A673 (cell line): ENCODE data around the gene RAB27B. TPM values are rescaled to one million over a fixed set of nuclear protein-coding genes. Genes with fewer than 3 reads are reported as not detected.
"Not testable (repeated sequence)": the region's sequence is repeated elsewhere in the genome, so short reads cannot be mapped to it uniquely, and the experiment has no call there.

Experiments used
- BruUV-seq: library from RNA; stranded (reverse); fragments of 400-500 nt; replicated peaks from 2 replicates; lab custom pipeline; 2021; lab: Mats Ljungman, UMichigan
- CTCF ChIA-PET: fragments of 300-600 bp; sonication (Branson Sonifier 250); formaldehyde crosslinking; loops from one replicate; lab custom pipeline; 2022; ENCODE audit warnings: antibody characterized with exemption; lab: Charles Lee
- POLR2A ChIA-PET: fragments of 300-600 bp; sonication (Branson Sonifier 250); formaldehyde crosslinking; loops from one replicate; lab custom pipeline; 2022; ENCODE audit warnings: antibody characterized with exemption; ENCODE audit not compliant: low non-redundant PET; lab: Charles Lee
- DNase-seq: peaks from one replicate; pipeline ENCODE4 v3.0.0-alpha.2; 2015; ENCODE audit warnings: low spot score
- H3K27ac ChIP-seq: fragments of 200-600 bp; sonication (generic); 2 replicates; pipeline ENCODE4 v1.5.1; 2016; ENCODE audit warnings: mixed run types, low read depth, mild to moderate bottlenecking, mixed read lengths, antibody characterized with exemption, low read length; ENCODE audit not compliant: poor library complexity, severe bottlenecking
- H3K27me3 ChIP-seq: fragments of 200-600 bp; sonication (generic); replicated peaks from 2 replicates; pipeline ENCODE4 v1.6.1; 2017; ENCODE audit warnings: mixed run types, low read depth, mild to moderate bottlenecking, mixed read lengths, antibody characterized with exemption, low read length; ENCODE audit not compliant: insufficient read depth, poor library complexity
- H3K36me3 ChIP-seq: fragments of 200-600 bp; sonication (generic); 2 replicates; pipeline ENCODE4 v1.6.1; 2016; ENCODE audit warnings: mixed run types, mild to moderate bottlenecking, mixed read lengths, antibody characterized with exemption, low read length; ENCODE audit not compliant: insufficient read depth, poor library complexity, severe bottlenecking
- H3K4me1 ChIP-seq: fragments of 200-600 bp; sonication (generic); 2 replicates; pipeline ENCODE4 v1.6.1; 2017; ENCODE audit warnings: mixed run types, mild to moderate bottlenecking, mixed read lengths, antibody characterized with exemption, low read length; ENCODE audit not compliant: insufficient read depth, poor library complexity, severe bottlenecking
- H3K4me3 ChIP-seq: fragments of 200-600 bp; sonication (generic); 2 replicates; pipeline ENCODE4 v1.5.1; 2016; ENCODE audit warnings: low read depth, mixed run types, mild to moderate bottlenecking, mixed read lengths, low read length; ENCODE audit not compliant: poor library complexity, severe bottlenecking
- H3K9me3 ChIP-seq: fragments of 200-600 bp; sonication (generic); 2 replicates; pipeline ENCODE4 v1.6.1; 2016; ENCODE audit warnings: mixed run types, low read depth, mild to moderate bottlenecking, mixed read lengths, antibody characterized with exemption, low read length; ENCODE audit not compliant: poor library complexity, severe bottlenecking
- CTCF ChIP-seq: fragments of 300-800, 200-600 bp; sonication (generic); conservative IDR thresholded peaks from 2 replicates; pipeline ENCODE4 v1.5.1; 2017; ENCODE audit warnings: low read depth, mild to moderate bottlenecking, antibody characterized with exemption, low read length, moderate library complexity, mixed read lengths
- EZH2 ChIP-seq: fragments of 200-600 bp; sonication (generic); IDR thresholded peaks from 2 replicates; pipeline ENCODE4 v1.6.1; 2017; ENCODE audit warnings: borderline replicate concordance, low read depth, mild to moderate bottlenecking, mixed read lengths, antibody characterized with exemption, low read length; ENCODE audit not compliant: poor library complexity, severe bottlenecking
- intact Hi-C: fragments of 100-400 bp; cut with micrococcal nuclease; formaldehyde crosslinking; loops from one replicate; pipeline ENCODE4 v1.10.0; 2022; ENCODE audit not compliant: unreplicated experiment
- total RNA-seq: library from RNA; stranded (reverse); gene quantifications from 2 replicates; pipeline ENCODE4 v1.2.3, GENCODE V29; 2021

Gene RAB27B
- total RNA-seq, 1 experiment from 2014 or later, result not detected

DNA sequence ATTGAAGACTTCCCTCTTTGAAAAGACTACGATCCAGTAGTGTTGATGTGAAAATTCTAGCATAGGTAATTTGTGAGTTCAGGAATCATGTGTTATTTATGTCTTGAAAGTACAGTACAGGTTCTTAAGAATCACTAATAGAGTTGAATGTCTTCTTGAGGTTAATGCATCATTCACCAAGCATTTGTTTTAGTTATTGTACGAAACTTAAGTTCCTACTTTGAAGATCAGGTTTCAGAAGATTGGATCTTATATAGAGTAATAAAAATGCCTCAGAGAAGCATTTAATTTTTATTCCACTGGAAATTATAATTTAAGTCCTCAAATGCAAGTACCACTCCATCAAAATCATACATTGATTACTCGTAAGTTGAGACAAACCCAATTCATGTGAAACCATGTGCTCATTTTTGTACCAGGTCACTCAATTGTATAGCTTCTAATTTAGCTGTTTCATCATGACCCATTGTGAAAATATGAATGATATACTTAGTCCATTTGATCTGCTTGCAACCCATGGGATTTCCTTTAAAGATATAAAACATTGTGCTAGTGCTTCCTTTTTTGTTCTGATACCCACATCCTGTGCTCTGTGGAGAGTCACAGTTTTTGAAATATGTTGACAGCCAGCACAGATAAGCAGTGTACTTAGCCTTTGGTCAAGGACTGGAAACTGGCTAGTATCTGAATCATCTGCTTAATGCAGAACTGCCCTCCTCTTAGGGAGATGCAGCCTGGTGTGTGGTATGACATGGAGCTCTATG is 22.5 kb upstream of the RAB27B start:
- Histone ChIP-seq H3K27ac (no peak overlapping the region), H3K36me3 (no peaks in the 10 kb centered on the region), H3K27me3 (peaks cover 5% of the 10 kb centered on the region), H3K4me1 (no peaks in the 10 kb centered on the region), H3K4me3 (no peak overlapping the region), H3K9me3 (no peaks in the 10 kb centered on the region)
- no peak for DNase-seq
- POLR2A ChIA-PET, result no interaction called here
- intact Hi-C loops, result no loop called here
- no peak for TF ChIP-seq EZH2
- TF ChIP-seq CTCF, result no peak
- CTCF ChIA-PET, result no interaction called here
- BruUV-seq, result no TSS peak

DNA sequence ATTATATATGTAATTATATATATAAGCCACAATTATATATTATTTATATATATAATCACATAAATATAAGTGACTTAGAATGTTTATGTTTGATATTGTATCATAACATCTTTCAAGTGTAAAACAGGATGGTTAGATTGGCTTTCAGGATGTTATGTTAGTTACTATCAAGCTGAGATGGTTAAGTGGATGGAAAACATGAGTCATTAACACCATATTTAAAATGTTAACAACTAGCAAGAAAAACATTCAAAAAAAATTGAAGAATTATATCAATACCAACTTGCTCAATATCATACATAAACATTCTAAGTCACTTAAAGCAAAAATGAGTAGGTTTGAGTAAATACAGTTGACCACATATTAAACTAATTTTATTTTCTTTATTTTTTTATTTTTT is 21.8 kb upstream of the RAB27B start:
- ChIA-PET CTCF (no interaction called here), POLR2A (no interaction called here)
- intact Hi-C loops, result no loop called here
- H3K4me3 ChIP-seq, result no peak overlapping the region
- H3K27me3 ChIP-seq, result peaks cover 5% of the 10 kb centered on the region
- no peaks in the 10 kb centered on the region for H3K36me3 ChIP-seq
- no peaks in the 10 kb centered on the region for H3K9me3 ChIP-seq
- H3K27ac ChIP-seq, result no peak overlapping the region
- no TSS peak for BruUV-seq
- no peak for DNase-seq
- no peaks in the 10 kb centered on the region for H3K4me1 ChIP-seq
- TF ChIP-seq CTCF, result no peak

- POLR2A ChIA-PET, result no interaction called here
- intact Hi-C loops, result no loop called here
- H3K9me3 ChIP-seq, result no peaks in the 10 kb centered on the region
These were observed 21.0 kb upstream of the RAB27B start for GRCh38 chr18:54807303-54807702.

DNA sequence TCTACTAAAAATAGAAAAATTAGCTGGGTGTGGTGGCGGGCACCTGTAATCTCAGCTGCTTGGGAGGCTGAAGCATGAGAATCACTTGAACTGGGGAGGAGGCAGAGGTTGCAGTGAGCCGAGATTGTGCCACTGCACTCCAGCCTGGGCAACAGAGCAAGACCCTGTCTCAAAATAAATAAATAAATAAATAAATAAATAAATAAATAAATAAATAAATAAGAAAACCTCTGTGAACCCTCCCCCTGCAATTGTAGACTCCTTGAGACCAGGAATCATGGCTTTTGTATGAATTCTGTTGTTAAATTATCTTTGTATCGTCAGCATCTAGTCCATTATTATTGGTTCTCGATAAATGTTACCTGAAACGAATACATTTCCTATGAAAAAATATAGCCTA is 17.6 kb upstream of the RAB27B start:
- intact Hi-C loops, H3K27me3 ChIP-seq, H3K36me3 ChIP-seq, BruUV-seq, H3K27ac ChIP-seq, DNase-seq, CTCF ChIA-PET, H3K4me3 ChIP-seq, POLR2A ChIA-PET, H3K9me3 ChIP-seq, H3K4me1 ChIP-seq: not testable (repeated sequence)

More at GRCh38 chr18:54807303-54807702, 21.0 kb upstream of the RAB27B start:
- BruUV-seq, result no TSS peak
- CTCF ChIA-PET, result no interaction called here
- no peaks in the 10 kb centered on the region for H3K4me1 ChIP-seq
- TF ChIP-seq EZH2 (no peak), CTCF (no peak)
- H3K4me3 ChIP-seq, result no peak overlapping the region
- no peak overlapping the region for H3K27ac ChIP-seq
- peaks cover 5% of the 10 kb centered on the region for H3K27me3 ChIP-seq
- no peak for DNase-seq
- no peaks in the 10 kb centered on the region for H3K36me3 ChIP-seq
